22Rv1 (cell line): Measurements from ENCODE around the gene KCNH4.
"Not testable (repeated sequence)": the region's sequence is repeated elsewhere in the genome, so short reads cannot be mapped to it uniquely, and the experiment has no call there.

ENCODE experiments used
- CTCF ChIP-seq: fragments of 450-650 bp; IDR thresholded peaks from 2 replicates; pipeline ENCODE4 v1.5.1; 2017; ENCODE audit warnings: mild to moderate bottlenecking
- ZFX ChIP-seq: fragments of 450-650 bp; IDR thresholded peaks from 2 replicates; pipeline ENCODE4 v1.6.1; 2017; ENCODE audit warnings: antibody characterized with exemption, borderline replicate concordance

- not testable (repeated sequence) for TF ChIP-seq CTCF, ZFX
Measured at GRCh38 chr17:42143138-42143537, 37.8 kb downstream of the KCNH4 start.
